Fibroblast of lung (primary cell): ENCODE measurements around the gene GALNT2. TPM values are rescaled to one million over a fixed set of nuclear protein-coding genes. Genes with fewer than 3 reads are reported as not detected.

Source experiments
- DNase-seq, 2 donors: peaks; one replicate each; pipeline versions ENCODE4 v3.0.0 to v3.0.0-alpha.2; 2010; ENCODE audit warnings: low read depth in 2 of 2
- H2AFZ ChIP-seq: 2 replicates; pipeline ENCODE4 v1.5.1; 2012; ENCODE audit warnings: low read length, control low read depth, inconsistent platforms
- H3K27ac ChIP-seq: 2 replicates; pipeline ENCODE4 v1.5.1; 2011; ENCODE audit warnings: low read length, control low read depth; ENCODE audit not compliant: insufficient read depth
- H3K27me3 ChIP-seq: 2 replicates; pipeline ENCODE4 v1.5.1; 2011; ENCODE audit warnings: mild to moderate bottlenecking, low read length; ENCODE audit not compliant: control insufficient read depth, insufficient read depth
- H3K36me3 ChIP-seq: 2 replicates; pipeline ENCODE4 v1.5.1; 2011; ENCODE audit warnings: low read length; ENCODE audit not compliant: control insufficient read depth, insufficient read depth
- H3K4me1 ChIP-seq: 2 replicates; pipeline ENCODE4 v1.5.1; 2011; ENCODE audit warnings: low read length; ENCODE audit not compliant: control insufficient read depth, insufficient read depth; ENCODE audit errors: extremely low read depth
- H3K4me2 ChIP-seq: 2 replicates; pipeline ENCODE4 v1.5.1; 2011; ENCODE audit warnings: low read length, control low read depth; ENCODE audit not compliant: insufficient read depth; ENCODE audit errors: extremely low read depth
- H3K4me3 ChIP-seq, 4 experiments: fragments of 200-600 bp in 1 of 4; sonication (generic) in 1 of 4; replicated peaks in 1 of 4; 2 replicates each; pipeline ENCODE4 v1.5.1; 2011 to 2016; ENCODE audit warnings: low read length in 4 of 4, low read depth in 3 of 4, mild to moderate bottlenecking in 3 of 4, control low read depth in 2 of 4, inconsistent platforms in 1 of 4, mixed read lengths in 1 of 4; ENCODE audit not compliant: insufficient read depth in 1 of 4; ENCODE audit errors: control extremely low read depth in 1 of 4
- H3K79me2 ChIP-seq: 2 replicates; pipeline ENCODE4 v1.5.1; 2012; ENCODE audit warnings: mild to moderate bottlenecking, low read length, inconsistent platforms; ENCODE audit not compliant: control insufficient read depth, insufficient read depth
- H3K9ac ChIP-seq: 2 replicates; pipeline ENCODE4 v1.5.1; 2011; ENCODE audit warnings: mild to moderate bottlenecking, low read length, control low read depth; ENCODE audit not compliant: insufficient read depth
- H3K9me3 ChIP-seq: 2 replicates; pipeline ENCODE4 v1.5.1; 2012; ENCODE audit warnings: low read depth, low read length; ENCODE audit not compliant: control insufficient read depth, insufficient read depth
- H4K20me1 ChIP-seq: 2 replicates; pipeline ENCODE4 v1.5.1; 2011; ENCODE audit warnings: low read length; ENCODE audit not compliant: control insufficient read depth, insufficient read depth; ENCODE audit errors: extremely low read depth
- EZH2 ChIP-seq: IDR thresholded peaks from 2 replicates; pipeline ENCODE4 v1.5.1; 2012; ENCODE audit warnings: low read length, control low read depth, mild to moderate bottlenecking; ENCODE audit errors: missing control alignments
- polyA plus RNA-seq, 2 donors: library from polyadenylated mRNA; depleted of rRNA in 1 of 2; stranded (reverse) in 1 of 2; unstranded in 1 of 2; fragments of >200 nt; gene quantifications; 2 replicates each; pipeline ENCODE4 v1.2.1, GENCODE V29; 2011 to 2012; ENCODE audit warnings: missing spikeins in 1 of 2
- total RNA-seq: library from RNA; depleted of rRNA; stranded (reverse); fragments of >200 nt; gene quantifications from 2 replicates; pipeline ENCODE4 v1.2.1, GENCODE V29; 2014
- TF ChIP-seq, protein P1 (sequence below), 2 donors: IDR thresholded peaks in 1 of 2; conservative IDR thresholded peaks in 1 of 2; 1 replicate in 1 of 2; 2 replicates in 1 of 2; pipeline ENCODE4 v1.5.1; 2011 to 2012; ENCODE audit warnings: low read length in 2 of 2, control low read depth in 1 of 2, inconsistent platforms in 1 of 2, low read depth in 1 of 2, mild to moderate bottlenecking in 1 of 2

GALNT2 gene
- total and polyA plus RNA-seq, 2 donors (not counting 1 experiment from before 2014, with no cell fraction given), result 106 to 115 TPM

DNA sequence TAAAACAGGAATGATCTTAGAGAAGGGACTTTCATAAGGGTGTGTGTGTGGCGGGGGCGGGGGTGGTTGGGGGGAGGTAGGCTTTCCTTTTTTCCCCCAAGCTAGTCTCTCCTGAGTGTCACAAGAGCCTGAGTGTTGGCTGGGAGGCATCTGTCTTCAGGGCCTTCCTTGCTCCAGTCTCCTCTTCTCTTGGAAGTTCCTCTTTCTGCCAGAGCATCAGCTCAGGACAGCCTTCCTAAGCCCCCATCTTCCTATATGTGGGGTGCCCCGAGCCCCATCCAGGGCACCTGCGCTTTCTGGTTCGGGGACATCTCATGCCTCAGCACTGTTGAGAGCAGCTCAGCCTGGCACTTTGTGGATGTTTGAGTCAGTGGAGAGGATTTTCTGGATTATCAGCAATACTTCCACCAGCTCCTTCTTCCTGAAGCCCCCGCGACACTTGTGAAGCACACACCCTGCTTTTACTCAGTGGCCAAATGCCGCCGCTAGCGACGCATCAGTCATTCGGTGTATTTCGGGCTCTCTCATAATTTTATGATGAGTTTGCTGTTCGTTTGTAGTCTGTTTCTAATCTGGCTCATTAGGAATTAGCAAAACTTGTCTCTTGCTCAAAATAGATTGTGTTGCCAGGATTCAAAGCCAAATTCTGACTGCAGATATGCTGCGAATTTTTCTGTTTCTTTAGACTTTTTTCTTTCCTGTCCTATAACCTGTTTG, 61.7 kb downstream of the GALNT2 start:
- DNase-seq, result no peak
- Histone ChIP-seq H3K4me2 (no peak overlapping the region), H3K9me3 (no peaks in the 10 kb centered on the region), H3K27ac (no peak overlapping the region), H2AFZ (no peak overlapping the region), H3K4me3 (no peak overlapping the region), H3K79me2 (peaks cover 46% of the 10 kb centered on the region), H3K9ac (no peak overlapping the region), H4K20me1 (no peaks in the 10 kb centered on the region), H3K4me1 (peaks cover 9% of the 10 kb centered on the region), H3K36me3 (no peaks in the 10 kb centered on the region), H3K27me3 (no peaks in the 10 kb centered on the region)
- TF ChIP-seq, protein P1, sequence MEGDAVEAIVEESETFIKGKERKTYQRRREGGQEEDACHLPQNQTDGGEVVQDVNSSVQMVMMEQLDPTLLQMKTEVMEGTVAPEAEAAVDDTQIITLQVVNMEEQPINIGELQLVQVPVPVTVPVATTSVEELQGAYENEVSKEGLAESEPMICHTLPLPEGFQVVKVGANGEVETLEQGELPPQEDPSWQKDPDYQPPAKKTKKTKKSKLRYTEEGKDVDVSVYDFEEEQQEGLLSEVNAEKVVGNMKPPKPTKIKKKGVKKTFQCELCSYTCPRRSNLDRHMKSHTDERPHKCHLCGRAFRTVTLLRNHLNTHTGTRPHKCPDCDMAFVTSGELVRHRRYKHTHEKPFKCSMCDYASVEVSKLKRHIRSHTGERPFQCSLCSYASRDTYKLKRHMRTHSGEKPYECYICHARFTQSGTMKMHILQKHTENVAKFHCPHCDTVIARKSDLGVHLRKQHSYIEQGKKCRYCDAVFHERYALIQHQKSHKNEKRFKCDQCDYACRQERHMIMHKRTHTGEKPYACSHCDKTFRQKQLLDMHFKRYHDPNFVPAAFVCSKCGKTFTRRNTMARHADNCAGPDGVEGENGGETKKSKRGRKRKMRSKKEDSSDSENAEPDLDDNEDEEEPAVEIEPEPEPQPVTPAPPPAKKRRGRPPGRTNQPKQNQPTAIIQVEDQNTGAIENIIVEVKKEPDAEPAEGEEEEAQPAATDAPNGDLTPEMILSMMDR (conservative IDR thresholded peaks at IDR 0.05 in 1 of 2, IDR thresholded peaks at IDR 0.05 in 1 of 2; ENCODE audit: low read depth in 1 of 2, low read length in 2 of 2), result no peak
- TF ChIP-seq EZH2, result no peak

DNA sequence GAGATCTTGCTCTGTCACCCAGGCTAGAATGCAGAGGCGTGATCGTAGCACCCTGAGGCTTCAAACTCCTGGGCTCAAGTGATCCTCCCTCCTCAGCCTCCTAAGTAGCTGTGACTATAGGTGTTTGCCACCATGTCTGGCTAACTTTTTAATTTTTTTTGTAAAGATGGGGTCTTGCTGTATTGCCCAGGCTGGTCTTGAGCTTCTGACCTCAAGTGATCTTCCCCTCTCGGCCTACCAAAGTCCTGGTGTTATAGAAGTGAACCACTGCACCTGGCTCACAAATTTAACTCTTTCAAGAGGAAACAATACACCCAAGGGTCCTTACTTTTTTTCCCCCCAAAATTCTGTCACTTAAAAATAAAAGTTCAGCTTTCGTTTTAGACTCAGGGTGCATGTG, 62.3 kb downstream of the GALNT2 start:
- no peaks in the 10 kb centered on the region for H4K20me1 ChIP-seq
- H3K79me2 ChIP-seq, result peaks cover 43% of the 10 kb centered on the region
- no peaks in the 10 kb centered on the region for H3K9me3 ChIP-seq
- H3K4me1 ChIP-seq, result peaks cover 8% of the 10 kb centered on the region
- no peak for DNase-seq
- H3K4me2 ChIP-seq, result no peak overlapping the region
- H2AFZ ChIP-seq, result no peak overlapping the region
- no peak overlapping the region for H3K9ac ChIP-seq
- H3K36me3 ChIP-seq, result no peaks in the 10 kb centered on the region
- H3K27me3 ChIP-seq, result no peaks in the 10 kb centered on the region
- no peak overlapping the region for H3K4me3 ChIP-seq
- H3K27ac ChIP-seq, result no peak overlapping the region
- no peak for TF ChIP-seq EZH2
- TF ChIP-seq, protein P1 (conservative IDR thresholded peaks at IDR 0.05 in 1 of 2, IDR thresholded peaks at IDR 0.05 in 1 of 2; ENCODE audit: low read depth in 1 of 2, low read length in 2 of 2), result no peak

DNA sequence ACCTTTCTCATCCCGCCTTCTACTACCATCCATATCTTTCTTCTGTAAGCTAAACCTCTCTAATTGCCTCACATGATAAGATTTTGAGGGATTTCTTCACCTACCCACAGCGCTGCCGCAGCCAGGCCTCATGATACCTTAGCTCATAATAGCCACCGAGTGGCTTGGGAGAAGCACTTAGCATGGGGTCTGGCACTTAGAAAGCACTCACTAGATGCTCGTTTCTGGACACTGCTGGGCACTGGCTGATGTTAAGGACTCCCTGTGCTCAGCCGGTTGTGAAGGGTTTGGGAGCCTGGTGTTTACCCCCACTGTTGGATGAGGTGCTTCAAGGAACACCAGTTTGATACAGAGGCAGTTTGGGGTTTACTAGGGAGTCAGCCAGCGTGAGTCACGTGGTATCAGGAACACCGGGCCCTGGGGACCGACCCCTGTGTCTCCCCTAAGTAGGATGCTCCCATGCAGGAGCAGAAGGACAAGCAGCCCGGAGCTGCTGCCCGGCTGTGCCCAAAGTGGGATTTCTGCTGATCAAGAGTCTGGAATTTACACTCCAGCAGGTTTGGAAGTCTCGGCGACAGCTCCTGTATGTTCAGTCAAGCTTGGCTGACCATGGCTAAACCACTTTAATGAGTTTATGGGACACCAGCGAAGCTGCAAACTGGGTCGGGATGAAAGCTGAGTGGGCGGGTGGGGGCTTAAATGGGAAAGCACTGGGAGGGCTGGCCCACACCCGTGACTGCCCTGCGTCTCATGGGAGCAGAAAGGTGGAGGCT, 63.3 kb downstream of the GALNT2 start:
- peaks cover 42% of the 10 kb centered on the region for H3K79me2 ChIP-seq
- no peaks in the 10 kb centered on the region for H4K20me1 ChIP-seq

More for the DNA sequence above, 63.3 kb downstream of the GALNT2 start:
- Histone ChIP-seq H3K4me1 (peaks cover 5% of the 10 kb centered on the region), H3K27ac (no peak overlapping the region), H3K4me3 (no peak overlapping the region), H3K4me2 (no peak overlapping the region), H3K36me3 (no peaks in the 10 kb centered on the region), H3K27me3 (no peaks in the 10 kb centered on the region), H3K9me3 (no peaks in the 10 kb centered on the region), H2AFZ (no peak overlapping the region), H3K9ac (no peak overlapping the region)
- DNase-seq, result no peak
- TF ChIP-seq EZH2, result no peak
- TF ChIP-seq, protein P1 (conservative IDR thresholded peaks at IDR 0.05 in 1 of 2, IDR thresholded peaks at IDR 0.05 in 1 of 2; ENCODE audit: low read depth in 1 of 2, low read length in 2 of 2), result no peak
